Smooth muscle cell of the brain vasculature (primary cell): Measurements from ENCODE around the gene MTG1.
"Not testable (repeated sequence)": the region's sequence is repeated elsewhere in the genome, so short reads cannot be mapped to it uniquely, and the experiment has no call there.

Experiments used
- DNase-seq: peaks from one replicate; pipeline ENCODE4 v3.0.0-alpha.2; 2012; ENCODE audit warnings: low read depth, low spot score

The MTG1 gene

GRCh38 chr10:133466683-133467275, 72.8 kb downstream of the MTG1 start:
- DNase-seq: no peak

- no peak for DNase-seq
These were observed 73.4 kb downstream of the MTG1 start for GRCh38 chr10:133467286-133467911.

DNA sequence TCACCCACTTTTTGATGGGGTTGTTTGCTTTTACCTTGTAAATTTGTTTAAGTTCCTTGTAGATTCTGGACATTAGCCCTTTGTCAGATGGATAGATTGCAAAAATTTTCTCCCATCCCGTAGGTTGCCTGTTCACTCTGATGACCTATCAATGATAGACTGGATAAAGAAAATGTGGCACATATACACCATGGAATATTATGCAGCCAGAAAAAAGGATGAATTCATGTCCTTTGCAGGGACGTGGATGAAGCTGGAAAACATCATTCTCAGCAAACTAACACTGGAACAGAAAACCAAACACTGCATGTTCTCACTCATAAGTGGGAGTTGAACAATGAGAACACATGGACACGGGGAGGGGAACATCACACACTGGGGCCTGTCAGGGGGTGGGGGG, 75.2 kb downstream of the MTG1 start:
- not testable (repeated sequence) for DNase-seq

GRCh38 chr10:133471300-133472109, 77.5 kb downstream of the MTG1 start:
- no peak for DNase-seq
